ENCODE measurements around the gene FBXO24. TPM values are rescaled to one million over a fixed set of nuclear protein-coding genes. Genes with fewer than 3 reads are reported as not detected.

The FBXO24 gene
- total and polyA plus RNA-seq, 8 donors = 0.31 to 2.0 (median 0.81) TPM

GRCh38 chr7:100570954-100571828 lies 14.9 kb upstream of the FBXO24 start:
- FAIRE-seq (no peak), ATAC-seq (no peak), DNase-seq (peak in 1 of 6 donors; percentile 73)
- Histone ChIP-seq H3K36me3 (peaks cover 0 to 19% (median 7%) of the 10 kb centered on the region in 3 donors), H3K4me1 (peaks cover 22 to 27% (median 22%) of the 10 kb centered on the region in 3 donors), H3K9me3 (no peaks in the 10 kb centered on the region), H3K27me3 (no peaks in the 10 kb centered on the region), H3K4me3 (no peak overlapping the region), H3K27ac (no peak overlapping the region)
- WGBS, 2 donors = 79 to 80% methylated on average over 24 to 26 of the region's 26 CpGs
- no peak for TF ChIP-seq CTCF (IDR thresholded peaks at IDR 0.05)
- intact Hi-C loops (cut with DNase I) = no loop called here

- intact Hi-C loops (cut with DNase I) = no loop called here
- H3K4me1 ChIP-seq = peaks cover 22 to 27% (median 22%) of the 10 kb centered on the region in 3 donors
- no peak for FAIRE-seq
Observed at GRCh38 chr7:100571829-100572116, 14.4 kb upstream of the FBXO24 start.

DNA sequence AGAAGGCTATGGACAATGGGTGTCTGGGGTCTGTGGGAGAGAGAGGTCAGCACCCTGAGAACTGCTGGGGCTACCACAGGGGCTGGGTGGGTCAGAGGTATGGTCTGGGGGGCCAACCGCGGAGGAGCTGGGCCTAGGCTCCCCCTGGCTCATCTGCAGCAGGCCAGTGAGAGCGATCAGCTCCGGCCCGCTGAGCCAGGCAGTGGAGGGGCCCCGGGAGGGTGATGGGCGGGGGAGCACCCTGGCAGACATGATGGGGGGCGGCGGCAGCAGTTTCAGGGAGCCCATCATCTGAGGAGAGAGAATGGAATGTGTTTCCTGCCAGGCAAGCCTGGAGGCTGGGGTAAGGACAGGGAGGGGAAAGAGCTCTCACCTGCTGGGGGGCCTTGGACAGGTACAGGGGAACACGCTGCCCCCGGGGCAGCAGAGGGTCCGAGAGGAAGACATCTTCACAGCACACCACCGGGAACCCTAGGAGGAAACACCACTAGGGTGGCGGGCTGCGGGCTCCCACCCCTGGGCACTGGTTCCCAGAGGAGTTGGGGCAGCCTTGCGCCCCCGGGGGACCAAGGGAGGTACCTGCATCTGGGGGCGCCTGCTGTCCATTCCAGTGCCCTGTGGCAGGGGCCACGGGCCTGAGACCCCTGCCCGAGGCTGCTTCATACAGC lies 13.7 kb upstream of the FBXO24 start:
- peak in 2 of 6 donors; percentile 15 to 77 for DNase-seq
- intact Hi-C loops (cut with DNase I) = no loop called here
- Histone ChIP-seq H3K27ac (no peak overlapping the region), H3K27me3 (no peaks in the 10 kb centered on the region), H3K4me1 (peaks cover 16 to 22% (median 20%) of the 10 kb centered on the region in 3 donors), H3K9me3 (no peaks in the 10 kb centered on the region), H3K4me3 (no peak overlapping the region), H3K36me3 (peaks cover 0 to 31% (median 10%) of the 10 kb centered on the region in 3 donors)
- no peak for ATAC-seq
- TF ChIP-seq CTCF (IDR thresholded peaks at IDR 0.05) = no peak
- WGBS, 2 donors = 79 to 84% methylated on average over 20 of the region's 20 CpGs
- FAIRE-seq = no peak

More at GRCh38 chr7:100571829-100572116, 14.4 kb upstream of the FBXO24 start:
- Histone ChIP-seq H3K9me3 (no peaks in the 10 kb centered on the region), H3K27ac (no peak overlapping the region), H3K4me3 (no peak overlapping the region), H3K36me3 (peaks cover 0 to 25% (median 10%) of the 10 kb centered on the region in 3 donors), H3K27me3 (no peaks in the 10 kb centered on the region)
- no peak for TF ChIP-seq CTCF (IDR thresholded peaks at IDR 0.05)
- WGBS, 2 donors = 82 to 89% methylated on average over 2 of the region's 2 CpGs
- peak in 1 of 6 donors; percentile 15 for DNase-seq
- ATAC-seq = no peak

GRCh38 chr7:100572949-100573675 lies 13.0 kb upstream of the FBXO24 start:
- intact Hi-C loops (cut with DNase I) = no loop called here
- ATAC-seq (no peak), DNase-seq (peak in 2 of 6 donors; percentile 20 to 80), FAIRE-seq (no peak)
- WGBS, 2 donors = 90 to 94% methylated on average over 29 to 30 of the region's 30 CpGs
- no peak for TF ChIP-seq CTCF (IDR thresholded peaks at IDR 0.05)
- Histone ChIP-seq H3K27ac (no peak overlapping the region), H3K9me3 (no peaks in the 10 kb centered on the region), H3K27me3 (no peaks in the 10 kb centered on the region), H3K4me3 (no peak overlapping the region), H3K36me3 (peaks cover 3 to 38% (median 16%) of the 10 kb centered on the region in 3 donors), H3K4me1 (peaks cover 9 to 15% (median 15%) of the 10 kb centered on the region in 3 donors)

Measured in pancreas (tissue), 10 donors.